Naive thymus-derived CD8-positive, alpha-beta T cell (primary cell): ENCODE data around the gene C14orf93. TPM values are rescaled to one million over a fixed set of nuclear protein-coding genes. Genes with fewer than 3 reads are reported as not detected.

Source experiments
- ATAC-seq, 2 donors: fragments of 150-1000 bp; cut with Tn5 transposase in 1 of 2; sonication (Bioruptor Pico), chemical (Tn5 transposase) in 1 of 2; 1 replicate in 1 of 2; 2 replicates in 1 of 2; pipeline ENCODE4 v1.10.0; 2021; ENCODE audit warnings: mild to moderate bottlenecking in 2 of 2, moderate library complexity in 2 of 2
- POLR2A ChIA-PET: fragments of 350-600 bp; sonication (Branson Sonifier 250); formaldehyde crosslinking; loops from one replicate; lab custom pipeline; 2021; ENCODE audit warnings: antibody characterized with exemption; lab: Charles Lee
- DNase-seq, 10 donors: peaks; one replicate each; pipeline versions ENCODE4 v3.0.0 to v3.0.0-alpha.2; 2020 to 2022
- H3K27ac Mint-ChIP-seq, 10 donors: one replicate each; pipeline ENCODE4 v1.8.0; 2020 to 2022; ENCODE audit warnings: mild to moderate bottlenecking in 10 of 10, mixed read lengths in 10 of 10, moderate library complexity in 4 of 10, inconsistent platforms in 1 of 10
- H3K27me3 Mint-ChIP-seq, 5 donors: one replicate each; pipeline ENCODE4 v1.8.0; 2021 to 2022; ENCODE audit warnings: mixed read lengths in 5 of 5
- H3K36me3 Mint-ChIP-seq, 3 donors: one replicate each; pipeline ENCODE4 v1.8.0; 2020 to 2022; ENCODE audit warnings: mixed read lengths in 3 of 3, mild to moderate bottlenecking in 2 of 3, inconsistent platforms in 1 of 3
- H3K4me1 Mint-ChIP-seq, 4 donors: one replicate each; pipeline ENCODE4 v1.8.0; 2021 to 2022; ENCODE audit warnings: mixed read lengths in 4 of 4
- H3K4me3 Mint-ChIP-seq, 10 donors: one replicate each; pipeline ENCODE4 v1.8.0; 2020 to 2022; ENCODE audit warnings: mild to moderate bottlenecking in 10 of 10, mixed read lengths in 10 of 10, moderate library complexity in 6 of 10, inconsistent platforms in 1 of 10
- H3K9me3 Mint-ChIP-seq, 9 donors: one replicate each; pipeline ENCODE4 v1.8.0; 2020 to 2022; ENCODE audit warnings: mixed read lengths in 9 of 9, mild to moderate bottlenecking in 3 of 9, inconsistent platforms in 1 of 9, moderate library complexity in 1 of 9
- polyA plus RNA-seq, 3 donors: library from polyadenylated mRNA; unstranded; fragments of 300-500 nt; fragmentation: Illumina TruSeq; gene quantifications; one replicate each; pipeline ENCODE4 v1.2.3, GENCODE V29; 2021
- total RNA-seq, 8 experiments: library from RNA in 2 of 8; stranded (reverse) in 2 of 8; gene quantifications; one replicate each; pipeline ENCODE4 v1.2.3 and lab custom pipeline; 2021 to 2026

Gene C14orf93
- total and polyA plus RNA-seq, 5 experiments from 2014 or later: 5.6 to 17.3 (median 10.9) TPM

DNA sequence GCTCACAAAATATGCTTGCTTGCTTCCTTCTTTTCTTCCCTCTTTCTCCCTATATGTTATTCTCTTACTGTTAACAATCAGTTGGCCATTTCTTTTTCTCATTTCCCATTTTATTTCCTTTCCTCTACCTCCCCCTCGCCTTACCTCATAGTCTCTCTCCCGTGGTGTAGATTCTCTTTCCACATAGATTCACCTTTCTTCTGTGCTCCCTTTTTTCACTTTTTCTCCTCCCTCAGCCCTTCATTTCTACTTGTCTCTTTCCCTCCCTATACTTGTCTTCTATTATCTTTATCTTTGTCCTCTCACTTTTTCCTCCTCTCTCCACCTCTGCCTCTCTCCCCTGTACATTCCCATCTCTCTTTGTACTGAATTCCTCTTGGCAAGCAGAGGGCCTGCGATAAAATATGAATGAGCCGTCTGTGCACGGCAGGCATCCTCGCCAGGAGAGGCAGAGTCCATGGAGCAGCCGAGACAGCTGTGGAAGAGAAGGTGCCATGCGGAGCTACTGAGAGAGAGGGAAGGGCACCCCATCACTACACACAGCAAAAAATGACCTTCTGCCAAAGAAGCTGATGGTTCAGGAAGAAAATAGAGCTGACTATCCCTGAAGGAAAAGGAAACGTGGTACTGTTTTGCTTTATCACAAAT is 12.1 kb downstream of the C14orf93 start:
- no peak overlapping the region for H3K27ac Mint-ChIP-seq
- POLR2A ChIA-PET: interaction anchor here (0.6 to 1.2 kb wide), 2 partner anchors 8 to 14 kb away, joined by 3 to 7 read pairs; no protein-coding TSS in a partner anchor
- no peak for DNase-seq
- H3K4me3 Mint-ChIP-seq: no peak overlapping the region
- H3K27me3 Mint-ChIP-seq: no peaks in the 10 kb centered on the region
- peaks cover 0 to 3% (median under 1%) of the 10 kb centered on the region in 4 donors for H3K4me1 Mint-ChIP-seq
- H3K36me3 Mint-ChIP-seq: peaks cover 0 to 4% (median 0%) of the 10 kb centered on the region in 3 donors
- ATAC-seq: no peak
- no peaks in the 10 kb centered on the region for H3K9me3 Mint-ChIP-seq

DNA sequence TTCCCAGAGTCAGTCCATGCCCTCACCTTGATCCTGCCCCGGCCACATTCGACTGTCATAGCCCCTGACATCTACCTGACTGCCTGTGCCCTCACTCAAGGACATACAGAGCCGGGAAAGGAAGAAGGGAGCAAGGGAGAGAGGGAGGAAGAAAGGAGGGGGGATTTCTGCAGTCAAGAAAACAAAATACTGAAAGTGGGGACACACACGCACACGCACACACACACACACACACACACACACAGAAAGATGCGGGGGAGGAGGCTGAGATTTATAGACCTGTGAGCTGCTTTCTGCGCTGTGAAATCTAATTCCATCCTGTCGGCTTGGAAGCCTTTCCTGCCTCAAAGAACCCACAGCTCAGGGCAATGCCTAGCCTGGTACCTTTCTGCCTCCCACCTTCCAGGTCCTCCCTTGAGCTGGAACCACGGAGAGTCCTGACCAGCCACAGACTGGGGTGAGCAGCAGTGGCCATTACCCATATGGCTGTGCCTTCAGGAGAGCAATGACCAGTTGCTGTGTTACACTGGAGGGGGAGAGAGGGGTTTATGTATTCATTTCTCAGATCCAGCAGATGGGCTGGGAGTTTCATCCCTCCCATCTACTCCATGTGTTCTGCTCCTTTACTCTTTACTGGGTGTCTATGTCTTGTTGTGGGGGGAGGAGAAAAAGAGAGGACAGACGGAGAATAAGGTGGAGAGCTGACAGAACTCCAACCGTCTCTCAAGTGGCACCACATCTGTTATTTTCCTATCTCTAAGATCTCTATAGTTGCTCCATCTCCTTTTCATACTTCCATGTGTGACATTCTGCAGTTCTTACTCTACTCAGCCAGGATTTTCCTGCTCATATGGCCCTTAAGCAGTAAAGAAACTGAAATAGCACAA is 12.9 kb downstream of the C14orf93 start:
- DNase-seq (no peak), ATAC-seq (no peak)
- Mint-ChIP-seq H3K4me1 (peaks cover 0 to 3% (median under 1%) of the 10 kb centered on the region in 4 donors), H3K27me3 (no peaks in the 10 kb centered on the region), H3K9me3 (no peaks in the 10 kb centered on the region), H3K27ac (no peak overlapping the region), H3K4me3 (no peak overlapping the region), H3K36me3 (peaks cover 0 to 5% (median 0%) of the 10 kb centered on the region in 3 donors)
- POLR2A ChIA-PET: interaction anchor here (0.6 to 2.9 kb wide), 5 partner anchors 9 to 62 kb away, joined by 3 to 25 read pairs (median 7); no protein-coding TSS in a partner anchor

- H3K27ac Mint-ChIP-seq: no peak overlapping the region
- DNase-seq (no peak), ATAC-seq (no peak)
- H3K27me3 Mint-ChIP-seq: no peaks in the 10 kb centered on the region
- no peaks in the 10 kb centered on the region for H3K9me3 Mint-ChIP-seq
- H3K4me1 Mint-ChIP-seq: peaks cover 0 to 3% (median under 1%) of the 10 kb centered on the region in 4 donors
- POLR2A ChIA-PET: interaction anchor here (0.5 to 2.9 kb wide), 7 partner anchors 11 to 62 kb away, joined by 3 to 25 read pairs (median 7); no protein-coding TSS in a partner anchor
- H3K36me3 Mint-ChIP-seq: peaks cover 0 to 11% (median 0%) of the 10 kb centered on the region in 3 donors
- no peak overlapping the region for H3K4me3 Mint-ChIP-seq
These were observed 13.9 kb downstream of the C14orf93 start for GRCh38 chr14:22995889-22996625.

DNA sequence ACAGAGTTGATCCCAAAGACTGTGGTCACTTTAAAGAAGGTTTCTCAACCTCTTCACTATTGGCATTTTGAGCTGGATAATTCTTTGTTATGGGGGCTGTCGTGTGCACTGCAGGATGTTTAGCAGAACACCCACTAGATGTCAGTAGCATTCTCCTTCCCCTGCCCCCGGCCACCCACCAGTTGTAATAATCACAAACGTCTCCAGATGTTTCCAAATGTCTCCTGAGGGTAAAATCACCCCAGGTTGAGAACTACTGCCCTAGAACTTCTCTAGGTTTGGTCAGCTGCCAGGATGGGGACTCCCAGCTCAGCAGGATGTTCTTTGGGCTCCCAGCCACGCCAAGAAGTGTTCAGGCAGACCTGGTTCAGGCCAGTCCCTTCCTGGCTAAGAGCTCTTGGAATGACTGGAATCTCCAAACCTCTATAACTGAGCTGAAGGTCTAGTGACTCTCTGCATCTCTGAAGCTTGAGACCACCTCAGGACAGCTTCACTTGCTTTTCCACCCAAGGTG is 15.1 kb downstream of the C14orf93 start:
- no peak overlapping the region for H3K4me3 Mint-ChIP-seq
- H3K27me3 Mint-ChIP-seq: no peaks in the 10 kb centered on the region
- POLR2A ChIA-PET: interaction anchor here (0.6 to 2.9 kb wide), 10 partner anchors 10 to 1108 kb away, joined by 3 to 25 read pairs (median 6); partner anchors contain the start of gene ACIN1
- DNase-seq: peak in 5 of 10 donors; percentile 37 to 70 (median 55)
- H3K4me1 Mint-ChIP-seq: peaks cover 0 to 3% (median under 1%) of the 10 kb centered on the region in 4 donors
- peaks cover 0 to 21% (median 2%) of the 10 kb centered on the region in 3 donors for H3K36me3 Mint-ChIP-seq
- peak overlapping the region in 1 of 10 donors; percentile 9 for H3K27ac Mint-ChIP-seq
- ATAC-seq: peak; percentile 88 to 96
- no peaks in the 10 kb centered on the region for H3K9me3 Mint-ChIP-seq

DNA sequence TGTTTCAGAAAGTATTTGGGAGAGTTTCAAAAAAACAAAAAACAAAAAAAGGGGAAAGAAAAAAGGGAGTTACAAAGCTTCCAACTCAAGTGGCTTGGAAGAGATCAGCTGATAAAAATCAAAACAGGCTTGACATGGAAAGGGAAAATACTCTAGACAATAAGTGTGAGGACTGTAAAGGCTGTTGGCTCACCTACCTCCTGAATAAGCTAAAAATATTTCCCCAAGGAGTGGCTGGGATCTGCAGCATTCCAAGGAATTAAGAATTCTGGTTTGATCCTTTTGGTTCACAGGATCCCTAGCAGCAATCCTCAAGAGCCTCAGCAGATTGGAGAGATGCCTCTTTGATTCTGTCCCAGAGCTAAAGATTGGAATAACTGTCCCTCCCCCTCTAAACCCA is 16.4 kb downstream of the C14orf93 start:
- POLR2A ChIA-PET: interaction anchor here (1.3 kb wide), 1 partner anchor 65 kb away, joined by 5 read pairs; the partner anchor contains the start of gene CDH24
- H3K4me3 Mint-ChIP-seq: no peak overlapping the region
- H3K27ac Mint-ChIP-seq: no peak overlapping the region

GRCh38 chr14:22991852-22992251 is 18.1 kb downstream of the C14orf93 start:
- H3K27me3 Mint-ChIP-seq: no peaks in the 10 kb centered on the region
- POLR2A ChIA-PET: interaction anchor here (0.6 kb wide), 1 partner anchor 49 kb away, joined by 4 read pairs; no protein-coding TSS in a partner anchor
- H3K4me3 Mint-ChIP-seq: no peak overlapping the region
- DNase-seq (no peak), ATAC-seq (no peak)
- H3K9me3 Mint-ChIP-seq: no peaks in the 10 kb centered on the region
- H3K36me3 Mint-ChIP-seq: peaks cover 0 to 39% (median 8%) of the 10 kb centered on the region in 3 donors
- no peak overlapping the region for H3K27ac Mint-ChIP-seq
- peaks cover 0 to 3% (median under 1%) of the 10 kb centered on the region in 4 donors for H3K4me1 Mint-ChIP-seq

More for the DNA sequence above, 16.4 kb downstream of the C14orf93 start:
- Mint-ChIP-seq H3K36me3 (peaks cover 0 to 34% (median 8%) of the 10 kb centered on the region in 3 donors), H3K9me3 (no peaks in the 10 kb centered on the region), H3K4me1 (peaks cover 0 to 3% (median under 1%) of the 10 kb centered on the region in 4 donors), H3K27me3 (no peaks in the 10 kb centered on the region)
- ATAC-seq: no peak
- DNase-seq: no peak

- no peak for DNase-seq
- Mint-ChIP-seq H3K4me1 (peaks cover 0 to 2% (median 0%) of the 10 kb centered on the region in 4 donors), H3K9me3 (no peaks in the 10 kb centered on the region), H3K36me3 (peaks cover 0 to 35% (median 8%) of the 10 kb centered on the region in 3 donors), H3K27me3 (no peaks in the 10 kb centered on the region), H3K4me3 (no peak overlapping the region), H3K27ac (no peak overlapping the region)
- POLR2A ChIA-PET: interaction anchor here (1.4 to 2.9 kb wide), 3 partner anchors 71 to 417 kb away, joined by 5 to 44 read pairs (median 5); partner anchors contain the start of gene CDH24
- no peak for ATAC-seq
These were observed 22.7 kb downstream of the C14orf93 start for GRCh38 chr14:22987291-22987690.

- Mint-ChIP-seq H3K4me3 (no peak overlapping the region), H3K9me3 (no peaks in the 10 kb centered on the region), H3K27ac (peak overlapping the region in 1 of 10 donors; percentile 25), H3K4me1 (peaks cover 0 to 2% (median 0%) of the 10 kb centered on the region in 4 donors), H3K36me3 (peaks cover 0 to 31% (median 8%) of the 10 kb centered on the region in 3 donors), H3K27me3 (no peaks in the 10 kb centered on the region)
- POLR2A ChIA-PET: interaction anchor here (0.7 to 2.9 kb wide), 9 partner anchors 14 to 416 kb away, joined by 3 to 44 read pairs (median 5); partner anchors contain the start of genes CDH24, HAUS4 and PSMB5
- ATAC-seq: peak; percentile 59 to 69
- DNase-seq: peak; percentile 73 to 93 (median 84)
These were observed 23.4 kb downstream of the C14orf93 start for GRCh38 chr14:22986508-22987054.

DNA sequence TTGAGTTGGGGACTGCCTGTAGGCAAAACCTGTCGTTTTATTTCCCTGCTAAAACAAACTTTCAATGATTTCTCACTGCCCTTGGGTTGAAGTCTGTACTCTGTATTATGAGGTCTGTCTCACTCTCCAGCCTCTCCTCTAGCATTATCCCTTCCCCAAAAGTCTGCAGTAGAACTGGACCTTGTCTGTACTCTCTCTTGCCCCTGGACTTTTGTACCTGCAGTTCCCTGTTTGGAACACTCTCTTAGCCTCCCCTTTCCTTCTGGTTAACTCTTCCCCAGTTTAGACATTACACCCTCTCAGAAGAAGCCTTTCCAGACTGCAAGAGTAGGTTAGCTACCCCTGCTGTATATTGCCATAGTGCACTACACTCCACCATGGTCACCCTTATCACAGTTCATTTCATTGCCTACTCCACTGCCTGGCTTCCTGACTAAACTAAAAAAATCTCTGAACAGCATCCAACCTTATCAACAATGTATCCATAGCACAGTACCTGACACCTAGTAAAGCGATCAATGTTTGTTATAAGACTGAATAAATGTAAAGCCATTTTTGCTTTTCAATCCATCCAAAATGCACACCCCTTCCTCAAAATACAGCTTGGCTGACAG is 23.9 kb downstream of the C14orf93 start:
- Mint-ChIP-seq H3K9me3 (no peaks in the 10 kb centered on the region), H3K27ac (no peak overlapping the region), H3K27me3 (no peaks in the 10 kb centered on the region), H3K36me3 (peaks cover 0 to 27% (median 8%) of the 10 kb centered on the region in 3 donors), H3K4me1 (peaks cover 0 to 2% (median under 1%) of the 10 kb centered on the region in 4 donors), H3K4me3 (no peak overlapping the region)
- DNase-seq (no peak), ATAC-seq (no peak)
- POLR2A ChIA-PET: interaction anchor here (0.7 to 2.9 kb wide), 9 partner anchors 13 to 415 kb away, joined by 3 to 44 read pairs (median 5); partner anchors contain the start of genes CDH24, HAUS4 and PSMB5

GRCh38 chr14:22984959-22985658 is 24.8 kb downstream of the C14orf93 start:
- Mint-ChIP-seq H3K4me3 (no peak overlapping the region), H3K36me3 (peaks cover 0 to 20% (median 7%) of the 10 kb centered on the region in 3 donors), H3K27ac (no peak overlapping the region), H3K9me3 (no peaks in the 10 kb centered on the region), H3K27me3 (peaks cover 0 to under 1% (median 0%) of the 10 kb centered on the region in 5 donors), H3K4me1 (peaks cover under 1 to 7% (median 4%) of the 10 kb centered on the region in 4 donors)
- DNase-seq: no peak
- no peak for ATAC-seq
- POLR2A ChIA-PET: interaction anchor here (1.0 to 2.9 kb wide), 4 partner anchors 10 to 84 kb away, joined by 3 to 44 read pairs (median 8); partner anchors contain the start of gene CDH24
